ENCODE data around the gene PPP1R9A.

Gene PPP1R9A

GRCh38 chr7:94943134-94943533 lies 35.7 kb downstream of the PPP1R9A start:
- H3K14ac ChIP-seq (ENCODE audit: low read length), result no peak overlapping the region

GRCh38 chr7:94949532-94949931 lies 42.1 kb downstream of the PPP1R9A start:
- no peak for DNase-seq (ENCODE audit: low spot score)
- Histone ChIP-seq H3K27me3 (ENCODE audit: control insufficient read depth in 3 of 3, insufficient read depth in 3 of 3, low read depth in 1 of 3, low read length in 3 of 3) (no peaks in the 10 kb centered on the region), H3K23ac (ENCODE audit: low read depth, low read length, poor library complexity) (no peak overlapping the region)

More at GRCh38 chr7:94943134-94943533, 35.7 kb downstream of the PPP1R9A start:
- H3K4ac ChIP-seq (ENCODE audit: low read length), result no peak overlapping the region
- no peak overlapping the region for H3K18ac ChIP-seq (ENCODE audit: low read length)
- H3K4me2 ChIP-seq (ENCODE audit: insufficient read depth, low read length, poor library complexity, severe bottlenecking), result no peak overlapping the region
- H2BK12ac ChIP-seq (ENCODE audit: low read length), result no peak overlapping the region
- no peak overlapping the region for H2AK5ac ChIP-seq (ENCODE audit: low read depth, low read length)
- no peaks in the 10 kb centered on the region for H3K4me1 ChIP-seq (ENCODE audit: control insufficient read depth in 2 of 2, insufficient read depth in 1 of 2, low read depth in 1 of 2, low read length in 2 of 2)
- H3K9me3 ChIP-seq (replicated peaks in 1 of 2; ENCODE audit: control insufficient read depth in 2 of 2, insufficient read depth in 1 of 2, low read depth in 1 of 2, low read length in 2 of 2), result no peaks in the 10 kb centered on the region
- H3K27ac ChIP-seq (replicated peaks; ENCODE audit: low read length), result no peak overlapping the region
- no peaks in the 10 kb centered on the region for H3K79me1 ChIP-seq (ENCODE audit: low read depth, low read length)
- H3K27me3 ChIP-seq (ENCODE audit: control insufficient read depth in 3 of 3, insufficient read depth in 3 of 3, low read depth in 1 of 3, low read length in 3 of 3), result no peaks in the 10 kb centered on the region
- DNase-seq (ENCODE audit: low spot score), result no peak
- no peak overlapping the region for H3K23ac ChIP-seq (ENCODE audit: low read depth, low read length, poor library complexity)
- H4K91ac ChIP-seq (ENCODE audit: low read depth, low read length, poor library complexity), result no peak overlapping the region
- H2BK120ac ChIP-seq (ENCODE audit: low read depth, low read length), result no peak overlapping the region
- H2BK5ac ChIP-seq (ENCODE audit: low read length), result no peak overlapping the region
- H4K8ac ChIP-seq (ENCODE audit: low read depth, low read length), result no peak overlapping the region
- H3K36me3 ChIP-seq (replicated peaks in 1 of 2; ENCODE audit: control insufficient read depth in 2 of 2, insufficient read depth in 2 of 2, low read length in 2 of 2), result no peaks in the 10 kb centered on the region
- no peak overlapping the region for H2AFZ ChIP-seq (ENCODE audit: low read length)
- no peak overlapping the region for H3K9ac ChIP-seq (ENCODE audit: low read depth, low read length, poor library complexity)
- H2BK15ac ChIP-seq (ENCODE audit: low read length), result no peak overlapping the region
- no peak overlapping the region for H3K4me3 ChIP-seq (ENCODE audit: low read length in 2 of 2)

GRCh38 chr7:94955807-94956206 lies 48.4 kb downstream of the PPP1R9A start:
- Histone ChIP-seq H2BK5ac (ENCODE audit: low read length) (no peak overlapping the region), H3K23ac (ENCODE audit: low read depth, low read length, poor library complexity) (no peak overlapping the region), H3K4me3 (ENCODE audit: low read length in 2 of 2) (no peak overlapping the region), H2AFZ (ENCODE audit: low read length) (no peak overlapping the region), H2BK15ac (ENCODE audit: low read length) (no peak overlapping the region), H3K79me1 (ENCODE audit: low read depth, low read length) (peaks cover 4% of the 10 kb centered on the region), H3K9me3 (replicated peaks in 1 of 2; ENCODE audit: control insufficient read depth in 2 of 2, insufficient read depth in 1 of 2, low read depth in 1 of 2, low read length in 2 of 2) (no peaks in the 10 kb centered on the region), H4K8ac (ENCODE audit: low read depth, low read length) (no peak overlapping the region), H3K14ac (ENCODE audit: low read length) (no peak overlapping the region), H3K4ac (ENCODE audit: low read length) (no peak overlapping the region), H3K36me3 (replicated peaks in 1 of 2; ENCODE audit: control insufficient read depth in 2 of 2, insufficient read depth in 2 of 2, low read length in 2 of 2) (no peaks in the 10 kb centered on the region), H2BK12ac (ENCODE audit: low read length) (no peak overlapping the region), H3K4me2 (ENCODE audit: insufficient read depth, low read length, poor library complexity, severe bottlenecking) (no peak overlapping the region), H3K18ac (ENCODE audit: low read length) (no peak overlapping the region), H3K27ac (replicated peaks; ENCODE audit: low read length) (no peak overlapping the region), H2AK5ac (ENCODE audit: low read depth, low read length) (no peak overlapping the region), H3K27me3 (ENCODE audit: control insufficient read depth in 3 of 3, insufficient read depth in 3 of 3, low read depth in 1 of 3, low read length in 3 of 3) (no peaks in the 10 kb centered on the region), H4K91ac (ENCODE audit: low read depth, low read length, poor library complexity) (no peak overlapping the region), H2BK120ac (ENCODE audit: low read depth, low read length) (no peak overlapping the region), H3K4me1 (ENCODE audit: control insufficient read depth in 2 of 2, insufficient read depth in 1 of 2, low read depth in 1 of 2, low read length in 2 of 2) (no peaks in the 10 kb centered on the region), H3K9ac (ENCODE audit: low read depth, low read length, poor library complexity) (no peak overlapping the region)
- DNase-seq (ENCODE audit: low spot score), result no peak
- WGBS, 2 donors (ENCODE audit: extremely low coverage in 2 of 2, insufficient read length in 2 of 2, insufficient replicate concordance in 1 of 2), result no CpG with 5 or more reads among the region's 3 CpGs

More at GRCh38 chr7:94949532-94949931, 42.1 kb downstream of the PPP1R9A start:
- Histone ChIP-seq H3K4me2 (ENCODE audit: insufficient read depth, low read length, poor library complexity, severe bottlenecking) (no peak overlapping the region), H2BK15ac (ENCODE audit: low read length) (no peak overlapping the region), H3K4me3 (ENCODE audit: low read length in 2 of 2) (no peak overlapping the region), H3K79me1 (ENCODE audit: low read depth, low read length) (no peaks in the 10 kb centered on the region), H3K36me3 (replicated peaks in 1 of 2; ENCODE audit: control insufficient read depth in 2 of 2, insufficient read depth in 2 of 2, low read length in 2 of 2) (no peaks in the 10 kb centered on the region), H3K4ac (ENCODE audit: low read length) (no peak overlapping the region), H2BK120ac (ENCODE audit: low read depth, low read length) (no peak overlapping the region), H2AK5ac (ENCODE audit: low read depth, low read length) (no peak overlapping the region), H3K14ac (ENCODE audit: low read length) (no peak overlapping the region), H2BK12ac (ENCODE audit: low read length) (no peak overlapping the region), H2BK5ac (ENCODE audit: low read length) (no peak overlapping the region), H3K9me3 (replicated peaks in 1 of 2; ENCODE audit: control insufficient read depth in 2 of 2, insufficient read depth in 1 of 2, low read depth in 1 of 2, low read length in 2 of 2) (no peaks in the 10 kb centered on the region), H3K18ac (ENCODE audit: low read length) (no peak overlapping the region), H3K4me1 (ENCODE audit: control insufficient read depth in 2 of 2, insufficient read depth in 1 of 2, low read depth in 1 of 2, low read length in 2 of 2) (no peaks in the 10 kb centered on the region), H4K8ac (ENCODE audit: low read depth, low read length) (no peak overlapping the region), H3K27ac (replicated peaks; ENCODE audit: low read length) (no peak overlapping the region), H3K9ac (ENCODE audit: low read depth, low read length, poor library complexity) (no peak overlapping the region), H4K91ac (ENCODE audit: low read depth, low read length, poor library complexity) (no peak overlapping the region), H2AFZ (ENCODE audit: low read length) (no peak overlapping the region)
- no CpG with 5 or more reads among the region's 1 CpG for WGBS, 2 donors (ENCODE audit: extremely low coverage in 2 of 2, insufficient read length in 2 of 2, insufficient replicate concordance in 1 of 2)

GRCh38 chr7:94957061-94957460 lies 49.7 kb downstream of the PPP1R9A start:
- Histone ChIP-seq H2BK12ac (ENCODE audit: low read length) (no peak overlapping the region), H3K23ac (ENCODE audit: low read depth, low read length, poor library complexity) (no peak overlapping the region), H3K27me3 (ENCODE audit: control insufficient read depth in 3 of 3, insufficient read depth in 3 of 3, low read depth in 1 of 3, low read length in 3 of 3) (no peaks in the 10 kb centered on the region), H3K9ac (ENCODE audit: low read depth, low read length, poor library complexity) (no peak overlapping the region), H4K8ac (ENCODE audit: low read depth, low read length) (no peak overlapping the region), H3K36me3 (replicated peaks in 1 of 2; ENCODE audit: control insufficient read depth in 2 of 2, insufficient read depth in 2 of 2, low read length in 2 of 2) (no peaks in the 10 kb centered on the region), H3K4me3 (ENCODE audit: low read length in 2 of 2) (no peak overlapping the region), H3K4ac (ENCODE audit: low read length) (no peak overlapping the region), H2BK5ac (ENCODE audit: low read length) (no peak overlapping the region), H3K18ac (ENCODE audit: low read length) (no peak overlapping the region), H2AK5ac (ENCODE audit: low read depth, low read length) (no peak overlapping the region), H2BK120ac (ENCODE audit: low read depth, low read length) (no peak overlapping the region), H3K27ac (replicated peaks; ENCODE audit: low read length) (no peak overlapping the region), H3K9me3 (replicated peaks in 1 of 2; ENCODE audit: control insufficient read depth in 2 of 2, insufficient read depth in 1 of 2, low read depth in 1 of 2, low read length in 2 of 2) (no peaks in the 10 kb centered on the region), H3K79me1 (ENCODE audit: low read depth, low read length) (peaks cover 4% of the 10 kb centered on the region), H3K14ac (ENCODE audit: low read length) (no peak overlapping the region), H3K4me1 (ENCODE audit: control insufficient read depth in 2 of 2, insufficient read depth in 1 of 2, low read depth in 1 of 2, low read length in 2 of 2) (no peaks in the 10 kb centered on the region), H4K91ac (ENCODE audit: low read depth, low read length, poor library complexity) (no peak overlapping the region), H2AFZ (ENCODE audit: low read length) (no peak overlapping the region), H2BK15ac (ENCODE audit: low read length) (no peak overlapping the region), H3K4me2 (ENCODE audit: insufficient read depth, low read length, poor library complexity, severe bottlenecking) (no peak overlapping the region)
- no CpG with 5 or more reads among the region's 1 CpG for WGBS, 2 donors (ENCODE audit: extremely low coverage in 2 of 2, insufficient read length in 2 of 2, insufficient replicate concordance in 1 of 2)
- no peak for DNase-seq (ENCODE audit: low spot score)
